Brain microvascular endothelial cell (primary cell): ENCODE results near the gene APRT.

Experiments used
- DNase-seq: peaks from one replicate; pipeline ENCODE4 v3.0.0-alpha.2; 2020
- H3K27ac ChIP-seq: fragments of 250-450 bp; sonication (Bioruptor Pico); 2 replicates; pipeline ENCODE4 v1.5.1; 2020; ENCODE audit warnings: mild to moderate bottlenecking, moderate library complexity
- H3K27me3 ChIP-seq: fragments of 250-450 bp; sonication (Bioruptor Pico); replicated peaks from 2 replicates; pipeline ENCODE4 v1.5.1; 2020; ENCODE audit warnings: mild to moderate bottlenecking
- H3K36me3 ChIP-seq: fragments of 250-450 bp; sonication (Bioruptor Pico); replicated peaks from 2 replicates; pipeline ENCODE4 v1.5.1; 2020; ENCODE audit warnings: mild to moderate bottlenecking
- H3K4me3 ChIP-seq: 2 replicates; pipeline ENCODE4 v1.5.1; 2011; ENCODE audit warnings: low read depth, mild to moderate bottlenecking, control low read depth, low read length, moderate library complexity
- in situ Hi-C: cut with HindIII; loops from 2 replicates; pipeline ENCODE4 v1.10.0; 2017; ENCODE audit warnings: low sequenced_read_pairs, low pct_ligation_motif_present
- TF ChIP-seq, protein P1 (sequence below): IDR thresholded peaks from 2 replicates; pipeline ENCODE4 v1.5.1; 2011; ENCODE audit warnings: low read depth, mild to moderate bottlenecking, moderate library complexity, low read length, control low read depth, inconsistent platforms; ENCODE audit errors: missing control alignments

APRT gene

GRCh38 chr16:88803264-88803987, 8.3 kb downstream of the APRT start, which contains the start of gene CDT1:
CDT1 (plus strand) TSS chr16:88803789; CDS start chr16:88803832, 43 bp downstream.
- no peaks in the 10 kb centered on the region for H3K27me3 ChIP-seq
- in situ Hi-C loops = no loop called here
- DNase-seq = peak; percentile 22
- peak within 1 kb of the TSS; percentile 63 for H3K4me3 ChIP-seq
- H3K27ac ChIP-seq = peak within 1 kb of the TSS; percentile 6
- H3K36me3 ChIP-seq = peaks cover 2% of the 10 kb centered on the region
- TF ChIP-seq, protein P1, sequence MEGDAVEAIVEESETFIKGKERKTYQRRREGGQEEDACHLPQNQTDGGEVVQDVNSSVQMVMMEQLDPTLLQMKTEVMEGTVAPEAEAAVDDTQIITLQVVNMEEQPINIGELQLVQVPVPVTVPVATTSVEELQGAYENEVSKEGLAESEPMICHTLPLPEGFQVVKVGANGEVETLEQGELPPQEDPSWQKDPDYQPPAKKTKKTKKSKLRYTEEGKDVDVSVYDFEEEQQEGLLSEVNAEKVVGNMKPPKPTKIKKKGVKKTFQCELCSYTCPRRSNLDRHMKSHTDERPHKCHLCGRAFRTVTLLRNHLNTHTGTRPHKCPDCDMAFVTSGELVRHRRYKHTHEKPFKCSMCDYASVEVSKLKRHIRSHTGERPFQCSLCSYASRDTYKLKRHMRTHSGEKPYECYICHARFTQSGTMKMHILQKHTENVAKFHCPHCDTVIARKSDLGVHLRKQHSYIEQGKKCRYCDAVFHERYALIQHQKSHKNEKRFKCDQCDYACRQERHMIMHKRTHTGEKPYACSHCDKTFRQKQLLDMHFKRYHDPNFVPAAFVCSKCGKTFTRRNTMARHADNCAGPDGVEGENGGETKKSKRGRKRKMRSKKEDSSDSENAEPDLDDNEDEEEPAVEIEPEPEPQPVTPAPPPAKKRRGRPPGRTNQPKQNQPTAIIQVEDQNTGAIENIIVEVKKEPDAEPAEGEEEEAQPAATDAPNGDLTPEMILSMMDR = no peak

DNA sequence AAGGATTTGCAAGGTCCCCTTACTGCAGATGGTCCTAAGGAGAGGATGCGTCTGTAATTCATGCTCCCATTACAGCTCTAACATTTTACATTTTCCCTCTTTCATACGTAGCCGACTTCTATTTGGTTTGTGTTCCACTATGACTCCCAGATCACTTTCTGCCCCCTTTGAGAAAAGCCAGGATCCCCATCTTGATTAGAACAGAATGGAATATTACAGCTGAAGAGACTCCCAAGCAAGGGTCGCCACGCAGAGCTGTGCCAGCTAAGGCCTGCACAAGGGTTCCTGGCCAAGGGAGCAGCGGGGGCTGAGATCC, 11.5 kb downstream of the APRT start:
- no peak overlapping the region for H3K4me3 ChIP-seq
- in situ Hi-C loops = no loop called here
- no peak for DNase-seq
- H3K27ac ChIP-seq = no peak overlapping the region
- no peaks in the 10 kb centered on the region for H3K36me3 ChIP-seq
- no peaks in the 10 kb centered on the region for H3K27me3 ChIP-seq
- TF ChIP-seq, protein P1 = no peak

DNA sequence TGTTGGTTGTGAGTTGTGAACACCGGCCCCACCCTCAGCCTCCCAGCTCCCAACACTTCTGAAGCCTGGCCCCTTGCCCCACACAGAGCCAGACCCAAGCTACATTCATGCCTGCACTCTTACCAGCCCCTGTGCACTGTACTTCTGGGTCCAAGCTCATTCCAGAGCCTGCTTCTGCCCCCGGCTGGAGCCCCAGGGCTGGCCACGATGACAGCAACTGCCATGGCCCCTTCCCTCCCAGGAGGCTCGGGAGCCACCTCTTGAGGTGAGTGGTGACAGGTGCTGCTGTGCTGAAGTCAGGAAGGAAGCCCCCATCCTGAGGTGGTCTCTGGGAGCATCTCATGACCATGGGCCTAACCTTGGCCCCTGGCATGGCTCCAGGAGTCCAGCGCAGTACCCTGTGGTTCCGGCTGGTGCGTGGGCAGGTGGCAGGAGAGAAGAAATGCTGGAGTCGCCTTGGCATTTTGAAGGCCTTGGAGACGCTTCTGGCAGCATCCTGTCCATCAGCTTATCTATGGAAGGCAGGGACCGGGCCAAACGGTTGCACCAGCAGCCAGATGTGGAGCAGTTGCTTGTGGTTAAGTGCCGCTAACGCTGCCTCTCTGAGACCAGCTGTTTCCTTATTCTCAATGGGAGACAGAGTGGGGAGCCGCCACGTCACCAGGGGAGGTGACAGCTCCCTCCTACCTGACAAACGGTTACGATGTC, 12.0 kb downstream of the APRT start:
- Histone ChIP-seq H3K36me3 (no peaks in the 10 kb centered on the region), H3K27ac (no peak overlapping the region), H3K27me3 (no peaks in the 10 kb centered on the region), H3K4me3 (no peak overlapping the region)
- no peak for DNase-seq
- in situ Hi-C loops = no loop called here
- TF ChIP-seq, protein P1 = no peak

DNA sequence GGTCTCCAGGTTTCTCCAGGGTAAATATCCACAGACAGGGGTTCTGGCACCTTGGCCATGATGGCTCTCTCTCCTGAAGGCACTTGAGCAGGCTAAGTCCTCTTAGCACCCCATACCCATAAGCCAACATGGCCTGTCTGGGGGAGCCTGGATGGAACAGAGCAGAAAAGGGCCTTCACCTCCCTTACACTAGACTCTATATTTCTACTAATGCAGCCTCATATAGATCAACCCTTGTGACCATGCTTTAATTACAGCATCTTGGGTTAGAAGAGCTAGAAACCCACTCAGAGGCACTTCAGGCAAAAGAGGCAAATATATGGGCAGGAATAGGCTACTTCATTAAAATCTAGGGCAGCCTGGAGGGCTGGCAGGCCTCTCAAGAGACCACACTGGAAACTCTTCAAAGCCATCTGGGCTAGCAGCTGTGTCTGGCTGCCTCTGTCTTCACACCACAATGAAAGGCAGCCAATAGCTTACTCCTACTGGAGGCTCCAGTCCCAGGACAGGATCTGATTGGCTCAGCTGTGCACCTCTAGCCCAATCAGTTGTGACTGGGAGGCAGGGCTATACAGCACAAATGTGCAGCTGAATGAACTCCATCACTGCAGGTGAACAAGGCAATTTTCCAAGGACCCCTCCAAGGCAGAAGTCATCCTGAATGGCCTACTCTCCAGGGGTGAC, 12.8 kb downstream of the APRT start:
- Histone ChIP-seq H3K27ac (no peak overlapping the region), H3K4me3 (no peak overlapping the region), H3K36me3 (no peaks in the 10 kb centered on the region), H3K27me3 (no peaks in the 10 kb centered on the region)
- no peak for DNase-seq
- in situ Hi-C loops = no loop called here
- TF ChIP-seq, protein P1 = no peak

GRCh38 chr16:88798073-88798472, 13.7 kb downstream of the APRT start:
- TF ChIP-seq, protein P1 = no peak
- H3K36me3 ChIP-seq = no peaks in the 10 kb centered on the region
- in situ Hi-C loops = no loop called here
- DNase-seq = no peak
- no peaks in the 10 kb centered on the region for H3K27me3 ChIP-seq
- H3K27ac ChIP-seq = no peak overlapping the region
- H3K4me3 ChIP-seq = no peak overlapping the region
